ENCODE measurements around the gene KCNMB3. TPM values are rescaled to one million over a fixed set of nuclear protein-coding genes. Genes with fewer than 3 reads are reported as not detected.
"Not testable (repeated sequence)": the region's sequence is repeated elsewhere in the genome, so short reads cannot be mapped to it uniquely, and the experiment has no call there.

KCNMB3 gene
- total and polyA plus RNA-seq, 10 donors: 4.5 to 10.5 (median 7.0) TPM

DNA sequence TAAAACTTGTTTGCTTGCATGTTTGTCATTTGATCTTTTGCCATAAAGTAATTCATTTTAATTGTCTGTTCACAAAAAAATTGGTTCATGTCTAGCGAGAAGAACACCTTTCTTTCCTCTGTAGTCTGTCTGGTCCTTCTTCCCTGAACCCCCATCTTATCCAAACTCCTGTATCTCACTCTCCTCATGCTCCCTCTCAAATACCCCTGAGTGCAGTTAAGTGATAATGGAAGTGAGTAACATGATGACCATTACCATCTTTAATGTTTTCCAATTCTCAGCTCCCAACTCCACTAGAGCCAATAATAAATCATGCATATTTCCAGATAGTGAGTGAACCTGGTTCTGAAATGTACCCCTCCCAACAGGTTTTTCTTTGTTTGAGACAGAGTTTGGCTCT is 14.2 kb upstream of the KCNMB3 start:
- no peak for DNase-seq
- Histone ChIP-seq H3K4me3 (no peak overlapping the region), H3K4me1 (peaks cover 6 to 51% (median 29%) of the 10 kb centered on the region in 6 donors), H3K36me3 (no peaks in the 10 kb centered on the region), H3K9me3 (peaks cover 0 to 23% (median 14%) of the 10 kb centered on the region in 8 donors), H3K27ac (no peak overlapping the region), H3K27me3 (replicated peaks in 1 of 7) (no peaks in the 10 kb centered on the region)
- 87 to 100% (median 92%) methylated on average over 1 of the region's 1 CpG for WGBS, 5 donors
- intact Hi-C loops (cut with DNase I; ENCODE audit: low total_unique reads): no loop called here
- TF ChIP-seq POLR2AphosphoS5 (IDR thresholded peaks at IDR 0.05) (no peak), POLR2A (IDR thresholded peaks at IDR 0.05) (no peak)
- TF ChIP-seq, protein P1, sequence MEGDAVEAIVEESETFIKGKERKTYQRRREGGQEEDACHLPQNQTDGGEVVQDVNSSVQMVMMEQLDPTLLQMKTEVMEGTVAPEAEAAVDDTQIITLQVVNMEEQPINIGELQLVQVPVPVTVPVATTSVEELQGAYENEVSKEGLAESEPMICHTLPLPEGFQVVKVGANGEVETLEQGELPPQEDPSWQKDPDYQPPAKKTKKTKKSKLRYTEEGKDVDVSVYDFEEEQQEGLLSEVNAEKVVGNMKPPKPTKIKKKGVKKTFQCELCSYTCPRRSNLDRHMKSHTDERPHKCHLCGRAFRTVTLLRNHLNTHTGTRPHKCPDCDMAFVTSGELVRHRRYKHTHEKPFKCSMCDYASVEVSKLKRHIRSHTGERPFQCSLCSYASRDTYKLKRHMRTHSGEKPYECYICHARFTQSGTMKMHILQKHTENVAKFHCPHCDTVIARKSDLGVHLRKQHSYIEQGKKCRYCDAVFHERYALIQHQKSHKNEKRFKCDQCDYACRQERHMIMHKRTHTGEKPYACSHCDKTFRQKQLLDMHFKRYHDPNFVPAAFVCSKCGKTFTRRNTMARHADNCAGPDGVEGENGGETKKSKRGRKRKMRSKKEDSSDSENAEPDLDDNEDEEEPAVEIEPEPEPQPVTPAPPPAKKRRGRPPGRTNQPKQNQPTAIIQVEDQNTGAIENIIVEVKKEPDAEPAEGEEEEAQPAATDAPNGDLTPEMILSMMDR (IDR thresholded peaks at IDR 0.05 in 8 of 11, conservative IDR thresholded peaks at IDR 0.05 in 3 of 11): no peak

DNA sequence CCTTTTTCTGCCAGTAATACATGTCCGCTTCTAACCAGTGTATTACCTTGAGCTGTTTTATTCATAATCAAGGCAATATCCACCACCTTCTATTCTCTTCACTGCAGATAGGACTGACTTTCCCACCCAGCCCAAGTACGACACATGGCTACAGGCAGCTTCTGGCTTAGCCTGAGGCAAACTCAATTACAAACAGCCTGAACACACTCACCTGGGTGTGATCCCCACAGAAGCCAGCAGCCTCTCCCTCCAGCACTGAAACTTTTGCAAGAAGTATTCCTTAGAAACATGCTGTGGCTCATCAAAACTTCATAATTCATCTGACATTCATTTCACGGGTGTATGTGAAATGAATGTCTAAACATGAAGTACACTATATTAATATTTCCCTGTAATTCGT is 13.5 kb upstream of the KCNMB3 start:
- intact Hi-C loops (cut with DNase I; ENCODE audit: low total_unique reads): no loop called here
- peaks cover 0 to 30% (median 20%) of the 10 kb centered on the region in 8 donors for H3K9me3 ChIP-seq
- 77 to 91% (median 85%) methylated on average over 4 of the region's 4 CpGs for WGBS, 5 donors

GRCh38 chr3:179263134-179263533 is 12.2 kb upstream of the KCNMB3 start:
- no peaks in the 10 kb centered on the region for H3K36me3 ChIP-seq
- peak; percentile 77 for DNase-seq
- H3K4me1 ChIP-seq: peaks cover 6 to 40% (median 25%) of the 10 kb centered on the region in 6 donors
- H3K4me3 ChIP-seq: no peak overlapping the region
- intact Hi-C loops (cut with DNase I; ENCODE audit: low total_unique reads): no loop called here
- 93 to 98% (median 98%) methylated on average over 28 to 29 of the region's 29 CpGs for WGBS, 5 donors
- peaks cover 0 to 43% (median 33%) of the 10 kb centered on the region in 8 donors for H3K9me3 ChIP-seq
- no peaks in the 10 kb centered on the region for H3K27me3 ChIP-seq (replicated peaks in 1 of 7)
- no peak overlapping the region for H3K27ac ChIP-seq
- TF ChIP-seq, protein P1 (IDR thresholded peaks at IDR 0.05 in 8 of 11, conservative IDR thresholded peaks at IDR 0.05 in 3 of 11): no peak
- no peak for TF ChIP-seq POLR2AphosphoS5 (IDR thresholded peaks at IDR 0.05)
- TF ChIP-seq POLR2A (IDR thresholded peaks at IDR 0.05): no peak

More for the DNA sequence above, 13.5 kb upstream of the KCNMB3 start:
- Histone ChIP-seq H3K36me3 (no peaks in the 10 kb centered on the region), H3K4me3 (no peak overlapping the region), H3K4me1 (peaks cover 6 to 51% (median 29%) of the 10 kb centered on the region in 6 donors), H3K27me3 (replicated peaks in 1 of 7) (no peaks in the 10 kb centered on the region), H3K27ac (no peak overlapping the region)
- no peak for DNase-seq
- TF ChIP-seq, protein P1 (IDR thresholded peaks at IDR 0.05 in 8 of 11, conservative IDR thresholded peaks at IDR 0.05 in 3 of 11): no peak
- no peak for TF ChIP-seq POLR2A (IDR thresholded peaks at IDR 0.05)
- no peak for TF ChIP-seq POLR2AphosphoS5 (IDR thresholded peaks at IDR 0.05)

DNA sequence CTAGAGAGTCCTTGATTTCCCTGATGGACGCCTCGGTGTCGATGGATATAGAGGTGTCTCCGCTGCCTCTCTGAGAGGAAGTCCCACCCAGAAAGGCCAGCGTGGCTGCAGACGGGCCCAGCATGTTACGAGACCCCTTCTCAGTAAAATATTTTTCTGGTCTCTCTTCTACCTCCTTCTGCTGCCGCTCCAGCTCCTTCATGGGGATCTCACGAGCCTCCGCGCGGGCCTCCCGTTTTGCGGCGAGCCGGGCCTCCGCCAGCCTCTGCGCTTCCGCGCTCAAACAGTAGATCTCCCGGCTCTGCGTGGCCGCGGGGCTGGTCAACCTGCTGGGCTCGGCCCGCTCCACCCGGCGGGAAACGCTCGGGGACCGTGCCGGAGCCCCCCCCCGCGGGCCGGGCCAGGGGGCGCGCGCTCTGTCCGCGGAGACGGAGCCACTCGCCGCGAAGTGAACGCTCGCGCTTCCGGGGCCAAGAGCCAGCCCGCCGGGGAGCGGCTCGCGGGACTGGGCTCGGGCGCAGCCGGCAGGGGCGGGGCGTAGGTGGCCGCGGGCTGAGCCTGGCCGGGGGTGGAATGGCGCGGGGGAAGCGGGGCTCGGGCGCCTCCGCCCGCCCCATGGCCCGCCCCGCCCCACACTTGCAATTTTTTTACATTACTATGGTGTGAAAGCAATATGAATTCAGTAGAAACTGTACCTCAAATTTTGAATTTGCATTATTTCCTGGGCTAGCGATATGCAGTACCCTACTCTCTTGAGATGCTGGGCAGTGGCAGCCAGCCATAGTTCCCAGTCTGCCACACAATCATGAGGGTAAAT is 10.2 kb upstream of the KCNMB3 start:
- Histone ChIP-seq H3K4me3 (peak overlapping the region; percentile 16 to 80 (median 50)), H3K9me3 (peaks cover 0 to 51% (median 40%) of the 10 kb centered on the region in 8 donors), H3K36me3 (no peaks in the 10 kb centered on the region), H3K27me3 (replicated peaks in 1 of 7) (no peaks in the 10 kb centered on the region), H3K4me1 (peaks cover 0 to 21% (median 9%) of the 10 kb centered on the region in 6 donors), H3K27ac (peak overlapping the region; percentile 31 to 86 (median 76))
- TF ChIP-seq, protein P1 (IDR thresholded peaks at IDR 0.05 in 8 of 11, conservative IDR thresholded peaks at IDR 0.05 in 3 of 11): no peak
- TF ChIP-seq POLR2AphosphoS5 (IDR thresholded peaks at IDR 0.05) (peak; percentile 63 to 71 (median 65)), POLR2A (IDR thresholded peaks at IDR 0.05) (no peak)
- DNase-seq: peak; percentile 95
- 8 to 33% (median 15%) methylated on average over 38 to 71 of the region's 71 CpGs for WGBS, 5 donors
- intact Hi-C loops (cut with DNase I; ENCODE audit: low total_unique reads): no loop called here

DNA sequence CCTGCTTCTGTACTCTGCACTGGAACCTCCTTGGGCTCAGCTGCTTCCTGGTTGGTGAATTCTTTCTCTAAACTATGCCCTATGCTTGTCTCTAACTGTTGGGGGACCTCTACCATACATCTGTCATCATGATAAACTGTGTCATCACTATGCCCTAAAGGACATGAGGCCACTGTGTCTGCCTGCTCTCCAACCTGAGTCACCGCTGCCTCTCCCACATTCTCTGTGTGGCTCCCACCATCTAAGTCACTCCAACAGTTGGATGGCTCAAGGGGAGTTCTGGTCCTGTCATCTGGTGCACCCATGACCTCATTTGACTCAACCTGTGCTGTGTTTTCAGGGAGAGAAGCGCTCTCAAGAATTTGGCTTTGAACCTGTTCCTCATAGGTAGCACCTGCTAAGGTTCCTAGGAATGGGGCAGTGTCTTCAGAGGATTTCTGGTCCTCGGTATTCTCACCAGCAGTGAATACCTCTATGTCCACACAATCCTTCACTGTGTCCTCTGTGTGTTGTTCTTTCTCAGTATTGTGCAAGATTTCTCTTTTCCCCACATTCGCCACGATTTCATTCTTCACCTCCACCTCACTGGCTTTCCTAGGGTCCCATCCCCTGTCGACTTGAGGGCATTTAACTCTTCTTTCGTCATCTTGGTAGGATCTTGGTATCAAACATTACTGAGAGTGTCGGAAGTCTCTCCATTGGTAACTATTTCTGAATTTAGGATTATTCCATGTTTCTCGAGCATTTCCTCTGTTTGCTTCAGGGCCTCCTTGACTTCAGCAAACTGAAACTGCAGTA is 9.2 kb upstream of the KCNMB3 start:
- intact Hi-C loops (cut with DNase I; ENCODE audit: low total_unique reads); DNase-seq; H3K36me3 ChIP-seq; H3K27me3 ChIP-seq (replicated peaks in 1 of 7); H3K27ac ChIP-seq: not testable (repeated sequence)
- H3K9me3 ChIP-seq: peaks cover 0 to 51% (median 40%) of the 10 kb centered on the region in 8 donors
- 93 to 98% (median 94%) methylated on average over 9 of the region's 9 CpGs for WGBS, 5 donors
- peak overlapping the region in 1 of 8 donors; percentile 80 for H3K4me3 ChIP-seq
- H3K4me1 ChIP-seq: peaks cover 0 to 11% (median 7%) of the 10 kb centered on the region in 6 donors
